ENCODE measurements around the gene AGBL1.

AGBL1 gene

DNA sequence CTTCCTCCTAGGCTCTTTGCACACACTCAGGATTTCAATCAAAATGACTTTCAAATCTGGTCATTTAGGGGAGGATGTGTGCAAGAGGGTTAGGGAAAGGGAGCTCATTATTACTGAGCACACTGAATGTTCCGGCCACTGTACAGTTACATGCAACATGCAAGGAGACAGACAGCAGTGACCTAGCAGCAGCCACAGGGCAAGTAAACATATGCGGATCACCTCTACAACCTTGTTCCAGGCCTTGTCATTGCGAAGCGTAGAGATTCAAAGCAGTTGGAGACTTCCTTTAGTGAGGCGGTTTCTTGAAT, 837.6 kb downstream of the AGBL1 start:
- TF ChIP-seq, protein P1, sequence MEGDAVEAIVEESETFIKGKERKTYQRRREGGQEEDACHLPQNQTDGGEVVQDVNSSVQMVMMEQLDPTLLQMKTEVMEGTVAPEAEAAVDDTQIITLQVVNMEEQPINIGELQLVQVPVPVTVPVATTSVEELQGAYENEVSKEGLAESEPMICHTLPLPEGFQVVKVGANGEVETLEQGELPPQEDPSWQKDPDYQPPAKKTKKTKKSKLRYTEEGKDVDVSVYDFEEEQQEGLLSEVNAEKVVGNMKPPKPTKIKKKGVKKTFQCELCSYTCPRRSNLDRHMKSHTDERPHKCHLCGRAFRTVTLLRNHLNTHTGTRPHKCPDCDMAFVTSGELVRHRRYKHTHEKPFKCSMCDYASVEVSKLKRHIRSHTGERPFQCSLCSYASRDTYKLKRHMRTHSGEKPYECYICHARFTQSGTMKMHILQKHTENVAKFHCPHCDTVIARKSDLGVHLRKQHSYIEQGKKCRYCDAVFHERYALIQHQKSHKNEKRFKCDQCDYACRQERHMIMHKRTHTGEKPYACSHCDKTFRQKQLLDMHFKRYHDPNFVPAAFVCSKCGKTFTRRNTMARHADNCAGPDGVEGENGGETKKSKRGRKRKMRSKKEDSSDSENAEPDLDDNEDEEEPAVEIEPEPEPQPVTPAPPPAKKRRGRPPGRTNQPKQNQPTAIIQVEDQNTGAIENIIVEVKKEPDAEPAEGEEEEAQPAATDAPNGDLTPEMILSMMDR (IDR thresholded peaks at IDR 0.05; ENCODE audit: extremely low read depth, missing control alignments) = no peak
- no peak for DNase-seq (ENCODE audit: low spot score)

DNA sequence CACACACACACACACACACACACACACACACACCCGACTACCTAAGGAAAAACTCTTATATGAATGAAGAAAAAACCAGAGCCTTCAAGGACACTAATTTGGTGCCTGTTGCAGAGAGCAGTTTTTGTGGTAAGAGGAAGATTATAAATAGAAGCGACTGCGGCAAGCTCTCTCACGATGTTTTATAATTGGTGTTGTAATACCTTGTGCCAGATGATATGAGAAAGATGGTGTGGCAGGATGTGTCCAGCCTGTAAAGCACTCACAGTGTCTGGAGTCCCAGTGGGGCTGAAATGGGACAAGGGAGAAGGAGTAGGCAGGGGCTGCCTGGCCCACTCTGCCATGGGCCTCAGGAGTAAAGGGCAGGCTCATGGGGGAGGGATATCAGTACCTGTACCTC, 839.9 kb downstream of the AGBL1 start:
- no peak for DNase-seq (ENCODE audit: low spot score)
- TF ChIP-seq, protein P1 (IDR thresholded peaks at IDR 0.05; ENCODE audit: extremely low read depth, missing control alignments) = no peak

DNA sequence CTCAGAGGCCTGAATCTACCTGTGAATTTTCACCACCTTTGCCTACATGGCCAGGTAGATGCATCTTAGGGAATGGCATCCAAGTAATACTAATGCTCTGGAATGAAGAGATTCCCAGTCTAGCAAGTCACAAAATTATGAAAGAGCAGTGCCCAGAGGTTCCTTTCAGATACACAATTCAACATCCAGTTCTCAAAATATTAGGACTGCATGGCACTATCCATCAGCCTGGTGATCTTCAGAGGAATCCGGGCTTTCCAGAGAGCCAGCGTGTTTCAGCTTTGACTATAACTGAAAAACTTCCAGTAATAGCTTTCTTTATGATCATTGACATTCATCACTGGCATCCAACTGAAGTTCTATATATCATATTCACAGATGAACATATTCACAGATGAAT, 849.8 kb downstream of the AGBL1 start:
- TF ChIP-seq, protein P1 (IDR thresholded peaks at IDR 0.05; ENCODE audit: extremely low read depth, missing control alignments) = no peak
- DNase-seq (ENCODE audit: low spot score) = no peak

DNA sequence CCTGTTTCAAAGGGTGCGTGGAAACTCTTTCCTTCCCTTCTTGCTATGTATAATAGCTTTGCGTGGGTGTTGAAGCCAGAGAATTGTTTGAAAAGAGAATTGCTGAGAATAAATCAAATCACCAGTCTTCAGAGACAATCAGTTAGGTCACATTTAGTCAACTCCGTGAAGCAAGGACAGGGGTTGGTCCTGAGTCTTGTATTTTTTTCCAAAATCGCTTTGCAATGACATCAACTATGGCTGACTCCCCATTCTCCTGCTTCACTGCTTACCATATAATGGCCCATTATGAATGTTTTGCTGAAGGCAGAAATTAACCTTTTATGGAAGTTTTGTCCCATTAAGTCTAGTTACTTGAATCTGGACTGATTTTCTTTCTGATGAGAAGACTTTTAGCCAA, 852.8 kb downstream of the AGBL1 start:
- DNase-seq (ENCODE audit: low spot score) = no peak
- TF ChIP-seq, protein P1 (IDR thresholded peaks at IDR 0.05; ENCODE audit: extremely low read depth, missing control alignments) = no peak

DNA sequence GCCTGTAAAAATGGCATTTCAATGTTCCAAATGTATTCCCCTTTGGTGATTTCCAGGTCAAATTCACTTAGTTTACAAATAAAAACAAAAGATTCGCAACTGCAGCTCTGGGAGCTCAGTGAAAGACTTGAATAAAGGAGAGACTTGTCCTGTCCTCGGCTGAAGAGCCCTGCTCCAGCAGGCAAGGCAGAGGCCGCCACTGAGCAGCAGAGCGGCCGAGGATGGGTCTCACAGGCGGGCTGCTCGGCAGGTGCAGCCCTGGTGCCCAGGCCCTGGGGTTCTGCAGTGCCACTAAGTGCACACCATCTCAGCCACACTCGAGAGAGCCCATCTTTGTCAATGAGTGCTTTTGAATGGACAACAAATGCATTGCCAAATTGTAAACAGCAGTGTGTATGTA, 856.2 kb downstream of the AGBL1 start:
- no peak for DNase-seq (ENCODE audit: low spot score)
- TF ChIP-seq, protein P1 (IDR thresholded peaks at IDR 0.05; ENCODE audit: extremely low read depth, missing control alignments) = no peak

DNA sequence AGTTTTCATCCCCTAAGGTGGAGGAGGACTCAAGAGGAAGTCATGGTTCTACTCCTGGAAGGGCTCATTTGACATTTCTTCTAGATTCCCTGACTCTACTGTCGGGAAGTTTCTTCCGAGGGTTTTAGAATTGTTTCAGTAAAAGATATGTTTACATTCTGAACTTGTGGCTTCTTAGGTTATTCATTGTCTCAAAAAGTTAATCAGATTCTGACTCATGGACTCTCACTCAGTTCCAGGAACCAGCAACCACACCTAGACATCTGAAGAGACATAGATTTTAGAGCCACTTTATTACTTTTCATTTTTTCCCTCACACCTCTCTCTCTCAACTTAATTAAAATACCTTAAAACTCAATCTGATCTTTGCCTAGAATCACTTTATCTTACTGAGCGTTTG, 862.6 kb downstream of the AGBL1 start:
- no peak for DNase-seq (ENCODE audit: low spot score)
- TF ChIP-seq, protein P1 (IDR thresholded peaks at IDR 0.05; ENCODE audit: extremely low read depth, missing control alignments) = no peak

DNA sequence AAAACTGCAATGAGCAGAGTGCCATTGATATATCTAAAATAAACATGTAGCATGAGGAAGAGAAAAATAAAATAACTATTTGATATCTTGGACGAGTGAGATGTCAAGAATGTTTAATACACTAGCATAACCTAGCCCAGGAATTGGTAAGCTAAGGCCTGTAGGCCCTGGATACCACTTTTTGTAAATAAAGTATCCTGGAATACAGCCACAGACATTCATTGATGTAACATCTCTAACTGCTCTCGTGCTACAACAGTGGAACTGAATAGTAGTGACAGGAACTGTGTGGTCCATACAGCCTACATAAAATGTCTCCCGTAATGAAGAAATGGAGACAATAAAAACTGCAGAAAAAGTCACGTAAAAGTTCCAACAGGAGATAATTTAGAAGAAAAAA, 869.0 kb downstream of the AGBL1 start:
- no peak for DNase-seq (ENCODE audit: low spot score)
- TF ChIP-seq, protein P1 (IDR thresholded peaks at IDR 0.05; ENCODE audit: extremely low read depth, missing control alignments) = no peak

Data from GM20000 (cell line).